ENCODE results near the gene NLGN3. TPM values are rescaled to one million over a fixed set of nuclear protein-coding genes. Genes with fewer than 3 reads are reported as not detected.

Gene NLGN3
- total and polyA plus RNA-seq, 7 experiments from 2014 or later = 0.09 to 4.6 (median 2.9) TPM

DNA sequence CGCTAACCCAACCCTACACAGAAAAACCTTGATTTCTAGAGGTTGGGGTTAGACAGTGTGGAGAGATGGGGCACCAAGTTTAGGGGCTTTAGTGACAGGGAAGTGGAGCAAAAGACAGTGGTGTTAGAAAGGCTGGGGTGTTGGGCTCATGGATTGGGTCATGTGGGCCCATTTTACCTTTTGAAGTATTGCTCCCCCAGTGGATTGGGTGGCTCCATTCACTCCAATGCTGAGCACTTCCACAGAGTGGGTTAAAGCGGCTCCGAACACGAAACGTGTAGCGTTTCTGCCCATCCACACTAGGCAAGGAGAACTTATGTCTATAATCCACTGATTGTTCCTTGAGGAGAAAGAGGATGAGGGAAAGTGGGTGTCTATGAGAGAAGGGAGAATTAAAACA lies 35.6 kb upstream of the NLGN3 start:
- H3K4me1 ChIP-seq (ENCODE audit: control insufficient read depth in 2 of 2, insufficient read depth in 2 of 2, low read length in 2 of 2) = peaks cover 46 to 56% of the 10 kb centered on the region in 2 donors
- H3K9me3 ChIP-seq (ENCODE audit: control insufficient read depth in 2 of 3, low read length in 3 of 3) = no peaks in the 10 kb centered on the region
- Mint-ChIP-seq H3K4me3 (peak overlapping the region; percentile 93 to 98 (median 98)), H3K27me3 (no peaks in the 10 kb centered on the region), H3K9me3 (peaks cover 0 to 7% (median 0%) of the 10 kb centered on the region in 11 donors), H3K4me1 (peaks cover 39 to 79% (median 56%) of the 10 kb centered on the region in 7 donors), H3K36me3 (peaks cover 15 to 63% (median 42%) of the 10 kb centered on the region in 5 donors), H3K27ac (peak overlapping the region; percentile 82 to 100 (median 98))
- peak overlapping the region; percentile 80 for H3K4me3 ChIP-seq (ENCODE audit: low read length)
- no peak for ATAC-seq
- POLR2A ChIA-PET = interaction anchor here (1.0 to 1.9 kb wide), 4 partner anchors 9 to 425 kb away, joined by 3 to 27 read pairs (median 6); partner anchors contain the start of genes FOXO4 and MED12
- CTCF ChIA-PET = no interaction called here
- intact Hi-C loops (cut with micrococcal nuclease) = no loop called here
- no peak for DNase-seq
- H3K36me3 ChIP-seq (ENCODE audit: control insufficient read depth in 2 of 3, insufficient read depth in 3 of 3, low read length in 3 of 3) = peaks cover 9 to 20% (median 11%) of the 10 kb centered on the region in 3 experiments
- H3K27me3 ChIP-seq (ENCODE audit: control insufficient read depth in 2 of 2, insufficient read depth in 2 of 2, low read length in 2 of 2) = no peaks in the 10 kb centered on the region
- H3K27ac ChIP-seq (ENCODE audit: low read depth, low read length) = peak overlapping the region; percentile 96

DNA sequence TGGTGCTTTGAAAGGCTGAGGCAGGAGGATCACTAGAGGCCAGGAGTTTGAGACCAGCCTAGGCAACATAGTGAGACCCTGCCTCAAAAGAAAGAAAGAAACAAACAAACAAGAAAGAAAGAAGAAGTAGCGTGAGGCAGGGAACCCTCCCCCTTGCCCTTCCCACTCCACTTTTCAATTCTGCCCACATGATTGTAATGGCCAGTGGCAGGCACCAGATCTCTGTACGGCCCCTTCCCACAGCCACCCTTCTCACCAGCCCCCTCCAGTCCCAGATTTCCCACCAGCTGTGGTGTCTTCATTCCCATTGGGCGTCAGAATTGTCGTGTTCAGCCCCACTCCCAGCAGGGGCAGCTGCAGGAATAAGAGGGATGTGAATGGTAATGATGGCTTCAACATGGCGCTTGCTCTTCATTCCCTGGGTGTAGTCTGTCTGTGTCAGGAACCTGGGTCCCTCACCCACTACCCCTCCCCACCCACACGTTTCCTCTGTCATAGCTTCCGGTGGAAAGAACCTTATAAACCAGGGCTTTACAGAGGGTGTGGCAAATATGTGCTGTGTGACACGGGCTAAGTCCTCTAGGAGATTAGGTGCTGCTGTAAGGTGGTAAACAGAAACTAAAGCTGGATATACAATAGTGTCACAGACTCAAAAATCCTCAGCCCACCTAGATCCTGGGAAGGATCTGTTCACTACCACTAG lies 33.3 kb upstream of the NLGN3 start, which contains the start of gene IL2RG:
TSS of gene IL2RG (minus strand) at position 437 of the 703 bp plus-strand sequence. CDS start at position 399, 38 bp downstream.
- Histone ChIP-seq H3K4me1 (ENCODE audit: control insufficient read depth in 2 of 2, insufficient read depth in 2 of 2, low read length in 2 of 2) (peaks cover 28 to 39% of the 10 kb centered on the region in 2 donors), H3K36me3 (ENCODE audit: control insufficient read depth in 2 of 3, insufficient read depth in 3 of 3, low read length in 3 of 3) (peaks cover 9 to 20% (median 11%) of the 10 kb centered on the region in 3 experiments), H3K27ac (ENCODE audit: low read depth, low read length) (peak within 1 kb of the TSS; percentile 96), H3K27me3 (ENCODE audit: control insufficient read depth in 2 of 2, insufficient read depth in 2 of 2, low read length in 2 of 2) (no peaks in the 10 kb centered on the region), H3K9me3 (ENCODE audit: control insufficient read depth in 2 of 3, low read length in 3 of 3) (no peaks in the 10 kb centered on the region), H3K4me3 (ENCODE audit: low read length) (peak within 1 kb of the TSS; percentile 80)
- Mint-ChIP-seq H3K9me3 (peaks cover 0 to 7% (median 0%) of the 10 kb centered on the region in 11 donors), H3K4me3 (peak within 1 kb of the TSS; percentile 93 to 98 (median 98)), H3K36me3 (peaks cover 15 to 48% (median 35%) of the 10 kb centered on the region in 5 donors), H3K27ac (peak within 1 kb of the TSS; percentile 96 to 100 (median 98)), H3K4me1 (peaks cover 24 to 69% (median 43%) of the 10 kb centered on the region in 7 donors), H3K27me3 (no peaks in the 10 kb centered on the region)
- CTCF ChIA-PET = interaction anchor here (1.0 to 1.7 kb wide), 4 partner anchors 9 to 19 kb away, joined by 3 to 23 read pairs (median 10); no protein-coding TSS in a partner anchor
- DNase-seq (peak; percentile 37 to 92 (median 87)), ATAC-seq (peak; percentile 95)
- POLR2A ChIA-PET = interaction anchor here (0.6 to 6.7 kb wide), 17 partner anchors 9 to 422 kb away, joined by 3 to 117 read pairs (median 7); partner anchors contain the start of genes FOXO4, NONO, OGT and SNX12
- intact Hi-C loops (cut with micrococcal nuclease) = loop anchor here (1.0 to 10.0 kb wide), 8 partner anchors 8 to 424 kb away; partner anchors contain the start of genes OGT (in 2 of the 2), SNX12 (in 2 of the 2) and TAF1 (in 1 of the 2)

DNA sequence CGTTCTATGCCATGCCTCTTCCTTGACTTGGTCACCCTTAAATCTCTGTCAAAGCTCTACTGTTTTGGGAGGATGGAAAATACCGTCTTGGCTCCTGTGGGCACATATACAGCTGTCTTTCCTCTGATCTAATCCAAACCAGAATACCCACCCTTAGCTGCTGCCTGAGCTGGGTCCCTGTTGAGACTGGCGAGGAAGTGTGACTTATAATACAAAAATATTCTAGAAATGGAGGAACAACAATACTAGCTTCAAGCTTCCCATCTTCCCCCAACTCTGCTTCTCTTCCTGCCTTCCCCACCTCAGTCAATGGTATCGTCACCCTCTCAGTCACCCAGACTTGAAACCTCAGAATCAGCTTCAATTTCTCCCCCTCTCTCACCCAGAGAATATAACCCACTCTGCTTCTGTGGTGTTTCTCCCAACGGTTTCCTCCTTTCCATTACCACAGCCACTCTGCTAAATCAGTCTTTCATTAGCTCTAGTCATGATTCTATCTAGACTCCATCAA lies 32.7 kb upstream of the NLGN3 start:
- H3K9me3 ChIP-seq (ENCODE audit: control insufficient read depth in 2 of 3, low read length in 3 of 3) = no peaks in the 10 kb centered on the region
- H3K36me3 ChIP-seq (ENCODE audit: control insufficient read depth in 2 of 3, insufficient read depth in 3 of 3, low read length in 3 of 3) = peaks cover 9 to 20% (median 11%) of the 10 kb centered on the region in 3 experiments
- DNase-seq = peak in 3 of 9 donors; percentile 15 to 58 (median 57)
- Mint-ChIP-seq H3K27ac (peak overlapping the region; percentile 96 to 100 (median 98)), H3K27me3 (no peaks in the 10 kb centered on the region), H3K36me3 (peaks cover 15 to 44% (median 32%) of the 10 kb centered on the region in 5 donors), H3K4me3 (peak overlapping the region; percentile 93 to 98 (median 98)), H3K9me3 (peaks cover 0 to 6% (median 0%) of the 10 kb centered on the region in 11 donors), H3K4me1 (peaks cover 20 to 62% (median 38%) of the 10 kb centered on the region in 7 donors)
- ChIA-PET POLR2A (interaction anchor here (0.6 to 6.7 kb wide), 16 partner anchors 11 to 422 kb away, joined by 3 to 117 read pairs (median 8); partner anchors contain the start of genes FOXO4, NONO, OGT and SNX12), CTCF (interaction anchor here (1.0 to 1.7 kb wide), 4 partner anchors 10 to 18 kb away, joined by 3 to 23 read pairs (median 10); no protein-coding TSS in a partner anchor)
- peak overlapping the region; percentile 96 for H3K27ac ChIP-seq (ENCODE audit: low read depth, low read length)
- intact Hi-C loops (cut with micrococcal nuclease) = loop anchor here (1.0 to 10.0 kb wide), 8 partner anchors 9 to 423 kb away; partner anchors contain the start of genes OGT (in 2 of the 2), SNX12 (in 2 of the 2) and TAF1 (in 1 of the 2)
- peaks cover 27 to 33% of the 10 kb centered on the region in 2 donors for H3K4me1 ChIP-seq (ENCODE audit: control insufficient read depth in 2 of 2, insufficient read depth in 2 of 2, low read length in 2 of 2)
- H3K27me3 ChIP-seq (ENCODE audit: control insufficient read depth in 2 of 2, insufficient read depth in 2 of 2, low read length in 2 of 2) = no peaks in the 10 kb centered on the region
- peak overlapping the region; percentile 80 for H3K4me3 ChIP-seq (ENCODE audit: low read length)
- peak; percentile 61 for ATAC-seq

DNA sequence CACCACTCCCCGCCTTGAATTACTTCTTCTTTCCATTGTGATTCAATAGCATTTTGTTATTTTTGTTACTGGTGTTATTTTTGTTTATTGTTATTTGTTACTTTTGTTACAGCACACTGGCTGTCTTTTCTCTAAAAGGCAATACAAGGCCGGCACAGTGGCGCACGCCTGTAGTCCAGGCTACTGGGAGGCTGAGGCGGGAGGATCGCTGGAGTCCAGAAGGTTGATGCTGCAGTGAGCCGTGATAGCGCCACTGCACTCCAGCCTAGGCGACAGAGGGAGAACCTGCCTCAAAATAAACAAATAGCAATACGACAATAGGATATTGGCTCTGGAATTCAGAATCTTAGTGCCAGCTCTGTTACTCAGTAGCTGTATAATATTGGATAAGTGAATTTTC lies 27.3 kb upstream of the NLGN3 start:
- ChIA-PET POLR2A (interaction anchor here (1.0 to 4.4 kb wide), 8 partner anchors 9 to 417 kb away, joined by 3 to 125 read pairs (median 13); partner anchors contain the start of genes CXorf65, FOXO4 and TAF1), CTCF (interaction anchor here (0.6 to 3.0 kb wide), 6 partner anchors 9 to 25 kb away, joined by 3 to 15 read pairs (median 5); no protein-coding TSS in a partner anchor)
- Mint-ChIP-seq H3K27ac (peak overlapping the region in 8 of 9 donors; percentile 24 to 92 (median 84)), H3K36me3 (peaks cover 0 to 10% (median 0%) of the 10 kb centered on the region in 5 donors), H3K9me3 (peaks cover 0 to 2% (median 0%) of the 10 kb centered on the region in 11 donors), H3K27me3 (no peaks in the 10 kb centered on the region), H3K4me3 (peak overlapping the region in 9 of 10 donors; percentile 7 to 87 (median 36)), H3K4me1 (peaks cover 12 to 49% (median 29%) of the 10 kb centered on the region in 7 donors)
- ATAC-seq = no peak
- peak overlapping the region; percentile 93 for H3K27ac ChIP-seq (ENCODE audit: low read depth, low read length)
- no peak for DNase-seq
- no peak overlapping the region for H3K4me3 ChIP-seq (ENCODE audit: low read length)
- H3K27me3 ChIP-seq (ENCODE audit: control insufficient read depth in 2 of 2, insufficient read depth in 2 of 2, low read length in 2 of 2) = no peaks in the 10 kb centered on the region
- peaks cover 16 to 20% of the 10 kb centered on the region in 2 donors for H3K4me1 ChIP-seq (ENCODE audit: control insufficient read depth in 2 of 2, insufficient read depth in 2 of 2, low read length in 2 of 2)
- peaks cover 0 to 20% (median 8%) of the 10 kb centered on the region in 3 experiments for H3K36me3 ChIP-seq (ENCODE audit: control insufficient read depth in 2 of 3, insufficient read depth in 3 of 3, low read length in 3 of 3)
- no peaks in the 10 kb centered on the region for H3K9me3 ChIP-seq (ENCODE audit: control insufficient read depth in 2 of 3, low read length in 3 of 3)
- intact Hi-C loops (cut with micrococcal nuclease) = loop anchor here in 1 of 2 donors (10.0 kb wide), 1 partner anchor 417 kb away; the partner anchor contains the start of gene OGT

GRCh38 chrX:71118032-71118984 lies 26.3 kb upstream of the NLGN3 start, which contains the start of gene MED12:
MED12 (plus strand) TSS chrX:71118596; CDS start chrX:71118755, 159 bp downstream.
- H3K27ac Mint-ChIP-seq = peak within 1 kb of the TSS; percentile 84 to 95 (median 92)
- peak within 1 kb of the TSS; percentile 87 for H3K4me3 ChIP-seq (ENCODE audit: low read length)
- no peaks in the 10 kb centered on the region for H3K27me3 Mint-ChIP-seq
- POLR2A ChIA-PET = interaction anchor here (0.8 to 4.4 kb wide), 15 partner anchors 8 to 416 kb away, joined by 3 to 125 read pairs (median 6); partner anchors contain the start of genes CXorf65, FOXO4, NONO and TAF1
- H3K9me3 ChIP-seq (ENCODE audit: control insufficient read depth in 2 of 3, low read length in 3 of 3) = no peaks in the 10 kb centered on the region
- CTCF ChIA-PET = interaction anchor here (1.1 to 3.0 kb wide), 8 partner anchors 8 to 64 kb away, joined by 3 to 15 read pairs (median 3); no protein-coding TSS in a partner anchor
- H3K36me3 Mint-ChIP-seq = peaks cover 0 to 15% (median 8%) of the 10 kb centered on the region in 5 donors
- intact Hi-C loops (cut with micrococcal nuclease) = loop anchor here (1.0 to 10.0 kb wide), 5 partner anchors 10 to 416 kb away; partner anchors contain the start of genes NONO (in 1 of the 2) and OGT (in 1 of the 2)
- peak; percentile 59 to 83 (median 75) for DNase-seq
- H3K4me1 ChIP-seq (ENCODE audit: control insufficient read depth in 2 of 2, insufficient read depth in 2 of 2, low read length in 2 of 2) = peaks cover 9 to 13% of the 10 kb centered on the region in 2 donors
- H3K4me1 Mint-ChIP-seq = peaks cover 10 to 43% (median 24%) of the 10 kb centered on the region in 7 donors
- peaks cover 6 to 29% (median 12%) of the 10 kb centered on the region in 3 experiments for H3K36me3 ChIP-seq (ENCODE audit: control insufficient read depth in 2 of 3, insufficient read depth in 3 of 3, low read length in 3 of 3)
- H3K27me3 ChIP-seq (ENCODE audit: control insufficient read depth in 2 of 2, insufficient read depth in 2 of 2, low read length in 2 of 2) = no peaks in the 10 kb centered on the region
- peaks cover 0 to 1% (median 0%) of the 10 kb centered on the region in 11 donors for H3K9me3 Mint-ChIP-seq
- H3K4me3 Mint-ChIP-seq = peak within 1 kb of the TSS; percentile 81 to 93 (median 86)
- peak; percentile 96 for ATAC-seq
- H3K27ac ChIP-seq (ENCODE audit: low read depth, low read length) = peak within 1 kb of the TSS; percentile 93
